Fibroblast of pulmonary artery (primary cell): ENCODE data around the gene DHX58.
"Not testable (repeated sequence)": the region's sequence is repeated elsewhere in the genome, so short reads cannot be mapped to it uniquely, and the experiment has no call there.

Source experiments
- DNase-seq: peaks from one replicate; pipeline ENCODE4 v3.0.0-alpha.2; 2010; ENCODE audit warnings: low read depth
- H3K4me3 ChIP-seq: replicated peaks from 2 replicates; pipeline ENCODE4 v1.5.1; 2011; ENCODE audit warnings: low read depth, mild to moderate bottlenecking, control low read depth, low read length, moderate library complexity
- CTCF ChIP-seq: IDR thresholded peaks from 2 replicates; pipeline ENCODE4 v1.5.1; 2011; ENCODE audit warnings: mild to moderate bottlenecking, control low read depth, low read length, inconsistent platforms; ENCODE audit errors: missing control alignments

The DHX58 gene

GRCh38 chr17:42112552-42113176 lies at the start of gene DHX58:
Gene DHX58 (minus strand): TSS chr17:42112714. CDS start chr17:42111892, 822 bp downstream.
- H3K4me3 ChIP-seq: peak within 1 kb of the TSS; percentile 53
- DNase-seq: peak; percentile 86
- no peak for TF ChIP-seq CTCF

- H3K4me3 ChIP-seq: no peak overlapping the region
- no peak for DNase-seq
- no peak for TF ChIP-seq CTCF
Measured at GRCh38 chr17:42160531-42160910, 48.0 kb upstream of the DHX58 start.

- no peak overlapping the region for H3K4me3 ChIP-seq
- DNase-seq: no peak
- no peak for TF ChIP-seq CTCF
Measured at GRCh38 chr17:42159796-42160530, 47.4 kb upstream of the DHX58 start.

- TF ChIP-seq CTCF: no peak
- no peak for DNase-seq
- H3K4me3 ChIP-seq: peak overlapping the region; percentile 87
Measured at GRCh38 chr17:42155614-42156045, 43.1 kb upstream of the DHX58 start.

- peak overlapping the region; percentile 87 for H3K4me3 ChIP-seq
- peak; percentile 45 for DNase-seq
- TF ChIP-seq CTCF: no peak
Measured at GRCh38 chr17:42153919-42154742, 41.6 kb upstream of the DHX58 start.

GRCh38 chr17:42146911-42147607 lies 34.5 kb upstream of the DHX58 start:
- H3K4me3 ChIP-seq: no peak overlapping the region
- no peak for DNase-seq
- TF ChIP-seq CTCF: no peak

- not testable (repeated sequence) for DNase-seq, H3K4me3 ChIP-seq
Measured at GRCh38 chr17:42143138-42143537, 30.6 kb upstream of the DHX58 start.
